B cell (primary cell): Measurements from ENCODE around the gene IRAK1. TPM values are rescaled to one million over a fixed set of nuclear protein-coding genes. Genes with fewer than 3 reads are reported as not detected.
A peak's percentile ranks its signal among the peaks of the same experiment; 100 is the strongest.

Experiments used
- ATAC-seq: fragments of 200-7000 bp; cut with Tn5 transposase; one replicate; pipeline ENCODE4 v1.10.0; 2021; ENCODE audit warnings: low read depth, mild to moderate bottlenecking, moderate number of reproducible peaks, moderate library complexity
- CTCF ChIA-PET: fragments of 350-600 bp; sonication (Branson Sonifier 250); formaldehyde crosslinking; loops from one replicate; lab custom pipeline; 2021; ENCODE audit warnings: antibody characterized with exemption, inconsistent platforms; lab: Charles Lee
- POLR2A ChIA-PET: fragments of 350-600 bp; sonication (Branson Sonifier 250); formaldehyde crosslinking; loops from one replicate; lab custom pipeline; 2021; ENCODE audit warnings: antibody characterized with exemption; lab: Charles Lee
- DNase-seq: peaks from one replicate; pipeline ENCODE4 v3.0.0; 2013
- H2AFZ ChIP-seq: 2 replicates; pipeline ENCODE4 v1.6.1; 2012; ENCODE audit warnings: mild to moderate bottlenecking, low read depth, low read length; ENCODE audit not compliant: insufficient read depth, poor library complexity, severe bottlenecking
- H3K27ac ChIP-seq, 2 donors: 1 replicate in 1 of 2; 2 replicates in 1 of 2; pipeline ENCODE4 v1.5.1; 2012 to 2013; ENCODE audit warnings: low read length in 2 of 2, mild to moderate bottlenecking in 2 of 2, moderate library complexity in 1 of 2
- H3K27me3 ChIP-seq, 4 experiments: fragments of 200-600 bp in 1 of 4; sonication (generic) in 1 of 4; replicated peaks in 1 of 4; 1 replicate in 2 of 4; 2 replicates in 2 of 4; pipeline versions ENCODE4 v1.6.1 to v1.7.0; 2013 to 2016; ENCODE audit warnings: low read length in 3 of 4, mild to moderate bottlenecking in 2 of 4, mixed read lengths in 1 of 4, moderate library complexity in 1 of 4; ENCODE audit not compliant: insufficient read depth in 4 of 4, control insufficient read depth in 3 of 4; ENCODE audit errors: control extremely low read depth in 1 of 4
- H3K36me3 ChIP-seq, 2 experiments: replicated peaks in 1 of 2; 1 replicate in 1 of 2; 2 replicates in 1 of 2; pipeline versions ENCODE4 v1.6.1 to v1.7.1; 2013; ENCODE audit warnings: low read length in 1 of 2; ENCODE audit not compliant: insufficient read depth in 2 of 2, control insufficient read depth in 1 of 2; ENCODE audit errors: control extremely low read depth in 1 of 2, extremely low read depth in 1 of 2
- H3K4me1 ChIP-seq, 2 donors: fragments of 200-600 bp in 1 of 2; sonication (generic) in 1 of 2; 1 replicate in 1 of 2; 2 replicates in 1 of 2; pipeline versions ENCODE4 v1.5.1 to v1.6.1; 2013 to 2017; ENCODE audit warnings: low read length in 2 of 2; ENCODE audit not compliant: control insufficient read depth in 2 of 2, insufficient read depth in 2 of 2
- H3K4me2 ChIP-seq: replicated peaks from 2 replicates; pipeline ENCODE3; 2012; ENCODE audit warnings: mild to moderate bottlenecking, low read depth, low read length; ENCODE audit not compliant: poor library complexity, severe bottlenecking
- H3K4me3 ChIP-seq, 5 experiments: fragments of 200-600 bp in 1 of 5; sonication (generic) in 1 of 5; 1 replicate in 3 of 5; 2 replicates in 2 of 5; pipeline versions ENCODE4 v1.5.1 to v1.7.0; 2011 to 2016; ENCODE audit warnings: low read length in 4 of 5, mild to moderate bottlenecking in 4 of 5, low read depth in 2 of 5, control low read depth in 1 of 5, moderate library complexity in 1 of 5; ENCODE audit not compliant: insufficient read depth in 1 of 5; ENCODE audit errors: control extremely low read depth in 1 of 5, extremely low read depth in 1 of 5
- H3K79me2 ChIP-seq: fragments of 200-600 bp; sonication (generic); one replicate; pipeline ENCODE4 v1.6.0; 2016; ENCODE audit warnings: low read length; ENCODE audit not compliant: control insufficient read depth, insufficient read depth
- H3K9ac ChIP-seq: fragments of 200-600 bp; sonication (generic); 2 replicates; pipeline ENCODE4 v1.6.1; 2017; ENCODE audit warnings: mild to moderate bottlenecking, low read length, moderate library complexity
- H3K9me3 ChIP-seq, 3 donors: one replicate each; pipeline versions ENCODE4 v1.6.1 to v1.7.1; 2013; ENCODE audit warnings: low read length in 2 of 3; ENCODE audit not compliant: control insufficient read depth in 2 of 3, insufficient read depth in 1 of 3; ENCODE audit errors: control extremely low read depth in 1 of 3
- H4K20me1 ChIP-seq: 2 replicates; pipeline ENCODE4 v1.6.0; 2012; ENCODE audit warnings: mild to moderate bottlenecking, low read length; ENCODE audit not compliant: insufficient read depth, control insufficient read depth, poor library complexity, severe bottlenecking
- H3K27ac Mint-ChIP-seq: one replicate; pipeline ENCODE4 v1.8.0; 2021; ENCODE audit warnings: mixed read lengths
- H3K27me3 Mint-ChIP-seq: one replicate; pipeline ENCODE4 v1.8.0; 2021; ENCODE audit warnings: mixed read lengths
- H3K4me1 Mint-ChIP-seq: one replicate; pipeline ENCODE4 v1.8.0; 2021; ENCODE audit warnings: mixed read lengths
- H3K4me3 Mint-ChIP-seq: one replicate; pipeline ENCODE4 v1.8.0; 2021; ENCODE audit warnings: mixed read lengths
- H3K9me3 Mint-ChIP-seq: one replicate; pipeline ENCODE4 v1.8.0; 2022; ENCODE audit warnings: mixed read lengths; ENCODE audit not compliant: insufficient read depth
- CTCF ChIP-seq: fragments of 200-600 bp; IDR thresholded peaks from one replicate; pipeline ENCODE4 v1.8.0; 2022; ENCODE audit warnings: antibody characterized with exemption, mild to moderate bottlenecking
- EZH2 ChIP-seq: IDR thresholded peaks from 2 replicates; pipeline ENCODE4 v1.6.1; 2012; ENCODE audit warnings: borderline replicate concordance, low read depth, mild to moderate bottlenecking, moderate library complexity, low read length; ENCODE audit not compliant: insufficient read depth, poor library complexity, severe bottlenecking
- WGBS: methylation state at CpG from one replicate; pipeline ENCODE4 v1.1.5; 2013; ENCODE audit warnings: missing lambda C conversion rate; ENCODE audit not compliant: insufficient coverage; 5-methylcytosine and 5-hydroxymethylcytosine counted together
- intact Hi-C: fragments of 100-400 bp; cut with micrococcal nuclease; formaldehyde crosslinking; loops from one replicate; pipeline ENCODE4 v1.10.0; 2022
- polyA plus RNA-seq: library from polyadenylated mRNA; depleted of rRNA; stranded (reverse); fragments of >200 nt; gene quantifications from 2 replicates; pipeline ENCODE4 v1.2.3, GENCODE V29; 2012
- total RNA-seq, 2 donors: library from RNA; stranded (reverse); fragments of 120-200 nt in 1 of 2; gene quantifications; 1 replicate in 1 of 2; 2 replicates in 1 of 2; pipeline versions ENCODE4 v1.2.3 to v1.2.4, GENCODE V29; 2013 to 2022

IRAK1 gene
- total and polyA plus RNA-seq, 2 donors (not counting 1 experiment from before 2014, with no cell fraction given) = 112 to 118 TPM

- Histone ChIP-seq H2AFZ (no peak overlapping the region), H3K4me1 (peaks cover 3 to 15% of the 10 kb centered on the region in 2 donors), H3K79me2 (no peaks in the 10 kb centered on the region), H3K36me3 (no peaks in the 10 kb centered on the region), H3K27ac (no peak overlapping the region), H3K9ac (no peak overlapping the region), H3K4me2 (no peak overlapping the region), H3K4me3 (no peak overlapping the region), H3K27me3 (no peaks in the 10 kb centered on the region), H3K9me3 (no peaks in the 10 kb centered on the region), H4K20me1 (no peaks in the 10 kb centered on the region)
- POLR2A ChIA-PET = interaction anchor here (0.7 to 1.1 kb wide), 2 partner anchors 18 to 63 kb away, joined by 3 to 4 read pairs; no protein-coding TSS in a partner anchor
- Mint-ChIP-seq H3K4me3 (no peak overlapping the region), H3K4me1 (peaks cover 5% of the 10 kb centered on the region), H3K9me3 (no peaks in the 10 kb centered on the region), H3K27ac (no peak overlapping the region), H3K27me3 (no peaks in the 10 kb centered on the region)
- CTCF ChIA-PET = no interaction called here
- WGBS = 88% methylated on average over 8 of the region's 14 CpGs
- DNase-seq (no peak), ATAC-seq (no peak)
- TF ChIP-seq EZH2 (no peak), CTCF (no peak)
- intact Hi-C loops = no loop called here
These were observed 29.6 kb downstream of the IRAK1 start for GRCh38 chrX:153989973-153990655.

GRCh38 chrX:153988493-153988892 lies 31.2 kb downstream of the IRAK1 start:
- ChIA-PET POLR2A (interaction anchor here (0.6 kb wide), 2 partner anchors 13 to 562 kb away, joined by 3 read pairs; no protein-coding TSS in a partner anchor), CTCF (interaction anchor here (0.7 kb wide), 1 partner anchor 392 kb away, joined by 3 read pairs; no protein-coding TSS in a partner anchor)
- intact Hi-C loops = no loop called here
- Histone ChIP-seq H3K79me2 (no peaks in the 10 kb centered on the region), H3K4me1 (peaks cover 20 to 31% of the 10 kb centered on the region in 2 donors), H2AFZ (no peak overlapping the region), H3K27ac (no peak overlapping the region), H3K4me3 (no peak overlapping the region), H3K36me3 (no peaks in the 10 kb centered on the region), H3K27me3 (no peaks in the 10 kb centered on the region), H3K9ac (no peak overlapping the region), H3K4me2 (no peak overlapping the region), H3K9me3 (peaks cover 0 to 4% (median 0%) of the 10 kb centered on the region in 3 donors), H4K20me1 (no peaks in the 10 kb centered on the region)
- H3K27ac Mint-ChIP-seq = peak overlapping the region; percentile 10
- no peaks in the 10 kb centered on the region for H3K9me3 Mint-ChIP-seq
- TF ChIP-seq CTCF (no peak), EZH2 (no peak)
- H3K4me3 Mint-ChIP-seq = no peak overlapping the region
- 100% methylated on average over 8 of the region's 12 CpGs for WGBS
- ATAC-seq (no peak), DNase-seq (no peak)
- H3K27me3 Mint-ChIP-seq = no peaks in the 10 kb centered on the region
- H3K4me1 Mint-ChIP-seq = peaks cover 21% of the 10 kb centered on the region
